Tibial artery (tissue), 4 donors: ENCODE data around the gene CEMIP2.

Source experiments
- DNase-seq, 2 donors: peaks; one replicate each; pipeline ENCODE4 v3.0.0-alpha.2; 2019
- H3K27ac ChIP-seq, 2 donors: fragments of 200-600 bp; sonication (generic) in 1 of 2; 1 replicate in 1 of 2; 2 replicates in 1 of 2; pipeline ENCODE4 v1.5.1; 2018 to 2019; ENCODE audit warnings: mild to moderate bottlenecking in 1 of 2
- H3K27me3 ChIP-seq, 2 donors: fragments of 200-600 bp; sonication (generic) in 1 of 2; one replicate each; pipeline versions ENCODE4 v1.5.1 to v1.6.0; 2016 to 2019
- H3K36me3 ChIP-seq, 3 donors: fragments of 200-600 bp; sonication (generic) in 2 of 3; one replicate each; pipeline ENCODE4 v1.5.1; 2016 to 2019; ENCODE audit warnings: mild to moderate bottlenecking in 2 of 3
- H3K4me1 ChIP-seq, 4 donors: fragments of 200-600 bp; sonication (generic) in 2 of 4; 1 replicate in 3 of 4; 2 replicates in 1 of 4; pipeline ENCODE4 v1.5.1; 2016 to 2019
- H3K4me3 ChIP-seq, 2 donors: fragments of 200-600 bp; sonication (generic) in 1 of 2; 1 replicate in 1 of 2; 2 replicates in 1 of 2; pipeline ENCODE4 v1.5.1; 2018 to 2019; ENCODE audit warnings: mild to moderate bottlenecking in 2 of 2
- H3K9me3 ChIP-seq, 3 donors: fragments of 200-600 bp; sonication (generic) in 1 of 3; one replicate each; pipeline ENCODE4 v1.5.1; 2016 to 2019
- intact Hi-C: fragments of 100-400 bp; cut with DNase I; formaldehyde crosslinking; loops from one replicate; pipeline ENCODE4 v1.15.0; 2023; ENCODE audit warnings: low total_unique reads
- TF ChIP-seq, protein P1 (sequence below), 2 experiments: fragments of 200-600 bp in 1 of 2; fragments of 450-650 bp in 1 of 2; IDR thresholded peaks; one replicate each; pipeline ENCODE4 v1.5.1; 2017 to 2019; ENCODE audit warnings: antibody characterized with exemption in 2 of 2, mild to moderate bottlenecking in 1 of 2, moderate library complexity in 1 of 2

Gene CEMIP2

DNA sequence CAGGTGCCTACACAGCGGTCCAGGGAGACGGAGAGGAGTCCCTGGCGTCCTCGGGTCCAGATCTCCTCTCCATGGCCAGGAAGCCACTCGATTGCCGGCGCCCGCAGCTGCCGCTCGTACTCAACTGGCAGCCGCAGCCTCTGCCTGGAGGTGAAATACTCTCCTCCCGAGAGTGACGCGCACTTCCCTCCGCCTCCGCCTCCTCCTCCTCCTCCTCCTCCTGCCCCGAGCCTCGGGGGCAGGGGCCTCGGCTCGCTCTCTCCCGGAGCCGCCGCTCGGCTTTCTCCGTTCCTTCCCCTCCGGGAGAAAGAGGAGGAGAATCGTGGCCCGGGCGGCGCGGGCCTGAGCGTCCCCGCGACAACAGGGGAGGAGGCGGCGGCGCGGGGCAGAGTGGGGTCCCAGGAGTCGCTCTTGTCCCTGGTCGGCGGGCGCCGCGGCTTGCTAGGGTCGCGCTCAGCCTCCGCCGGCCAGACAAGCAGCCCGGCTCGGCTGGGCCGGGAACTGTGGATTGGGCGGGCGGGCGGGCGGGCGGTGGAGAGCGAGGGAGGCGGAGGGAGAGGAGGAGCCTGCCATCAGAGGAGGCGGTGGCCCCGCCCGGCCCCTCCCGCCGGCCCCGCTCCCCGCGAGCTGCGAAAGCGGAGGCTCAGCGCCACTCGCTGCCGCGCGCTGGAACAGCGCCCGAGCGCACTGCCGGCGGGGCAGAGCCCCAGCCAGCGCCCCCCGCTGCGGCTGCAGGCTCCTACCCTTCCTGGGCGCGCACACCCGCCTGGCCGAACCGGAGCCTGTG, at the start of gene CEMIP2:
CEMIP2 (minus strand) TSS at position 126 of the 787 bp plus-strand sequence. CDS start 18,140 bp downstream, outside the sequence.
- TF ChIP-seq, protein P1, sequence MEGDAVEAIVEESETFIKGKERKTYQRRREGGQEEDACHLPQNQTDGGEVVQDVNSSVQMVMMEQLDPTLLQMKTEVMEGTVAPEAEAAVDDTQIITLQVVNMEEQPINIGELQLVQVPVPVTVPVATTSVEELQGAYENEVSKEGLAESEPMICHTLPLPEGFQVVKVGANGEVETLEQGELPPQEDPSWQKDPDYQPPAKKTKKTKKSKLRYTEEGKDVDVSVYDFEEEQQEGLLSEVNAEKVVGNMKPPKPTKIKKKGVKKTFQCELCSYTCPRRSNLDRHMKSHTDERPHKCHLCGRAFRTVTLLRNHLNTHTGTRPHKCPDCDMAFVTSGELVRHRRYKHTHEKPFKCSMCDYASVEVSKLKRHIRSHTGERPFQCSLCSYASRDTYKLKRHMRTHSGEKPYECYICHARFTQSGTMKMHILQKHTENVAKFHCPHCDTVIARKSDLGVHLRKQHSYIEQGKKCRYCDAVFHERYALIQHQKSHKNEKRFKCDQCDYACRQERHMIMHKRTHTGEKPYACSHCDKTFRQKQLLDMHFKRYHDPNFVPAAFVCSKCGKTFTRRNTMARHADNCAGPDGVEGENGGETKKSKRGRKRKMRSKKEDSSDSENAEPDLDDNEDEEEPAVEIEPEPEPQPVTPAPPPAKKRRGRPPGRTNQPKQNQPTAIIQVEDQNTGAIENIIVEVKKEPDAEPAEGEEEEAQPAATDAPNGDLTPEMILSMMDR (IDR thresholded peaks at IDR 0.05): peak; percentile 10 to 42
- Histone ChIP-seq H3K27ac (peak within 1 kb of the TSS; percentile 90 to 94), H3K4me3 (peak within 1 kb of the TSS; percentile 59 to 80), H3K4me1 (peaks cover 0 to 43% (median 22%) of the 10 kb centered on the region in 4 donors), H3K9me3 (no peaks in the 10 kb centered on the region), H3K27me3 (no peaks in the 10 kb centered on the region), H3K36me3 (no peaks in the 10 kb centered on the region)
- intact Hi-C loops: loop anchor here (5.0 to 10.0 kb wide), 2 partner anchors 44 to 164 kb away; no protein-coding TSS in a partner anchor
- peak; percentile 87 to 94 for DNase-seq

DNA sequence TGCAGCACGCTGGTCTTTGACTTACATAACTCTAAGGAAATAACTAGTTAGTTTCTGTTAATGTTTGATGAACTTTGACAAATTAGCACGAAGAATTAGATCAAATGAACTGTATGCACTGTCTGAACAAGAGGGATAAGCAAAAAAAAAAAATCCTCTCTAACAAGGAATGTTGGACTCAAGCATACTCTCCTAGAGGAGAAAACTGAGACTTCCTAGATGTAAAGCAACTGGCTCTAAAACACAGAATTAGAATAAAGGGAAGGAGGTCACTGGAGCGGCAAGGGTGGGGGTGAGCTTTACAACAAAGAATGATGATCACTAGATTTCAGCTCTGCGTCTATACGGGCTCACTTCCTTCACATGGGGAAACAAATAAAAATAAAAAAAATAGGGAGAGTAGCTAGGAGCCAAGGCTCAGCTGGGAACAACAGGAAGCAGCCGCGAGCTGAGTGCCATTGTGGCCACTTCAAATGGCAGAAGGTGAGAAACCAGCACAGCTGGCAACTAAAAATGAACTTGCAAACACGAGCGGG, 48.7 kb upstream of the CEMIP2 start:
- Histone ChIP-seq H3K4me3 (no peak overlapping the region), H3K27me3 (no peaks in the 10 kb centered on the region), H3K36me3 (no peaks in the 10 kb centered on the region), H3K9me3 (no peaks in the 10 kb centered on the region), H3K27ac (peak overlapping the region; percentile 52 to 58), H3K4me1 (peaks cover 0 to 47% (median 22%) of the 10 kb centered on the region in 4 donors)
- no peak for DNase-seq
- TF ChIP-seq, protein P1 (IDR thresholded peaks at IDR 0.05): no peak
- intact Hi-C loops: loop anchor here (10.0 kb wide), 1 partner anchor 98 kb away; the partner anchor contains the start of genes ABHD17B and C9orf85

DNA sequence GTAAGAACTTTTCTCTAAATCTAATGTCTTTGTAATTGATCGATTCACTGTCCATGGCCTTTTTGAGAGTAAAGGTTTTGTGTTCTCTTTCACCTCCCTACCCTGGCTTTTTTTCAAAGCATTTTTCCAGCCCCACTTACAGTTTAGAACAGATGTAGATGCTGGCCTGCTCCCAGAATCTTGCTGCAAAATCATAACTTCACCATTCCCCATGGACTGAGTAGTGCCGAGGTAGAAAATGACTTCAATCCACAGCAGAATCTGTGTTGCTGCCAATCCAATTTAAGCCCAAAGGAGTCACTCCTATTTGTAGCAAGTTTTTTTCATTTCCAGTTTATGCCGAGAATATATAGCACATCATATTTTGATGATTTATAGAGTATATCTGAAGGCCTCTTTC, 46.5 kb upstream of the CEMIP2 start:
- TF ChIP-seq, protein P1 (IDR thresholded peaks at IDR 0.05): no peak
- intact Hi-C loops: loop anchor here (5.0 to 10.0 kb wide), 2 partner anchors 48 to 100 kb away; partner anchors contain the start of genes ABHD17B, C9orf85 and CEMIP2
- Histone ChIP-seq H3K27me3 (no peaks in the 10 kb centered on the region), H3K27ac (peak overlapping the region; percentile 28 to 64), H3K9me3 (no peaks in the 10 kb centered on the region), H3K4me3 (no peak overlapping the region), H3K36me3 (no peaks in the 10 kb centered on the region), H3K4me1 (peaks cover 0 to 59% (median 29%) of the 10 kb centered on the region in 4 donors)
- DNase-seq: no peak

DNA sequence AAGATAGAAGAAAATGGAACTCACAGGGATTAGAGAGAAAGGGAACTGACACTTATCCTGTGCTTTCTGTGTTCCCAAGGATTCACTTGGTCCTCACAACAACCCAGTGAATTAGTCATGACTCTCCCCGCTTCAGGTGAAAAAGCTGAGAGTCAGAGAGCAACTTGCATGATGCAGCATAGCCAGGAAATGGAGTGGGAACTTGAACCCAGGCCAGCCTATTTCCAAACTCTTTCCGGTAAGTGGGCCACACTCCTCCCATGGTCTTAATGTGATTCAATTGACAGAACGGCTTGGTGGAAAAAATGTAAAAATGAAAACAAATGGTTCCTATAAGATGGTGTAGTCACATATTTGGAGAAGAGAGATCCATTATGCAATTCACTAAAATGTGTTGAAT, 45.9 kb upstream of the CEMIP2 start:
- no peak for DNase-seq

GRCh38 chr9:71812385-71812784, 44.1 kb upstream of the CEMIP2 start:
- TF ChIP-seq, protein P1 (IDR thresholded peaks at IDR 0.05): peak; percentile 42
- peak; percentile 33 to 83 for DNase-seq
- Histone ChIP-seq H3K4me1 (peaks cover 0 to 56% (median 30%) of the 10 kb centered on the region in 4 donors), H3K27me3 (no peaks in the 10 kb centered on the region), H3K4me3 (no peak overlapping the region), H3K27ac (peak overlapping the region; percentile 8 to 64), H3K36me3 (no peaks in the 10 kb centered on the region), H3K9me3 (no peaks in the 10 kb centered on the region)
- intact Hi-C loops: loop anchor here (5.0 to 10.0 kb wide), 2 partner anchors 45 to 102 kb away; partner anchors contain the start of genes ABHD17B, C9orf85 and CEMIP2

More for the DNA sequence above, 45.9 kb upstream of the CEMIP2 start:
- Histone ChIP-seq H3K27ac (peak overlapping the region; percentile 3 to 64), H3K9me3 (no peaks in the 10 kb centered on the region), H3K36me3 (no peaks in the 10 kb centered on the region), H3K4me1 (peaks cover 0 to 59% (median 31%) of the 10 kb centered on the region in 4 donors), H3K27me3 (no peaks in the 10 kb centered on the region), H3K4me3 (no peak overlapping the region)
- TF ChIP-seq, protein P1 (IDR thresholded peaks at IDR 0.05): no peak
- intact Hi-C loops: loop anchor here (5.0 to 10.0 kb wide), 2 partner anchors 47 to 101 kb away; partner anchors contain the start of genes ABHD17B, C9orf85 and CEMIP2
